Ovary (tissue), 9 donors: ENCODE results near the gene TRIM66. TPM values are rescaled to one million over a fixed set of nuclear protein-coding genes. Genes with fewer than 3 reads are reported as not detected.
A peak's percentile ranks its signal among the peaks of the same experiment; 100 is the strongest.

Experiments
- DNase-seq, 5 donors: peaks; one replicate each; pipeline ENCODE4 v3.0.0-alpha.2; 2019 to 2020
- H3K27ac ChIP-seq, 2 donors: fragments of 200-600 bp; one replicate each; pipeline versions ENCODE4 v1.5.1 to v1.8.0; 2019 to 2022
- H3K27me3 ChIP-seq: fragments of 200-600 bp; one replicate; pipeline ENCODE4 v1.8.0; 2022
- H3K36me3 ChIP-seq: fragments of 200-600 bp; sonication (generic); one replicate; pipeline ENCODE4 v1.5.1; 2019
- H3K4me1 ChIP-seq: one replicate; pipeline ENCODE4 v1.8.1; 2013; ENCODE audit warnings: mild to moderate bottlenecking, moderate library complexity; ENCODE audit not compliant: insufficient read depth
- H3K4me3 ChIP-seq: fragments of 200-600 bp; sonication (generic); one replicate; pipeline ENCODE4 v1.5.1; 2017
- H3K9me3 ChIP-seq, 2 donors: fragments of 200-600 bp in 1 of 2; sonication (generic) in 1 of 2; one replicate each; pipeline versions ENCODE4 v1.5.1 to v1.8.1; 2013 to 2019; ENCODE audit warnings: mild to moderate bottlenecking in 1 of 2, moderate library complexity in 1 of 2
- CTCF ChIP-seq, 3 donors: fragments of 450-650 bp in 2 of 3; fragments of 200-600 bp in 1 of 3; IDR thresholded peaks; one replicate each; pipeline versions ENCODE4 v1.5.1 to v1.8.0; 2016 to 2022; ENCODE audit warnings: antibody characterized with exemption in 3 of 3, mild to moderate bottlenecking in 1 of 3
- EP300 ChIP-seq: sonication (generic); formaldehyde crosslinking; IDR thresholded peaks from one replicate; pipeline ENCODE4 v1.6.1; 2017; ENCODE audit warnings: antibody characterized with exemption
- POLR2A ChIP-seq: fragments of 450-650 bp; IDR thresholded peaks from one replicate; pipeline ENCODE4 v1.6.1; 2017; ENCODE audit warnings: antibody characterized with exemption, mild to moderate bottlenecking, moderate library complexity
- WGBS, 3 donors: extraction: QIAGEN DNeasy Blood & Tissue Kit in 1 of 3; methylation state at CpG; one replicate each; pipeline versions ENCODE4 v1.1.5 to v1.1.7; 2013 to 2017; 5-methylcytosine and 5-hydroxymethylcytosine counted together
- intact Hi-C, 4 donors: fragments of 100-400 bp; cut with DNase I; formaldehyde crosslinking; loops; one replicate each; pipeline versions ENCODE4 v1.11.0 to v1.15.1; 2022 to 2023
- polyA plus RNA-seq, 2 donors: library from polyadenylated mRNA; stranded (reverse); fragments of 200-250 nt in 1 of 2; fragments of 350-450 nt in 1 of 2; fragmentation: Illumina TruSeq in 1 of 2; extraction: RNeasy Lipid Tissue Mini Kit (QIAGEN cat#74804) in 1 of 2; gene quantifications; one replicate each; pipeline ENCODE4 v1.2.3, GENCODE V29; 2013 to 2014
- small RNA-seq: library from RNA; depleted of rRNA; stranded (forward); fragments of <200 nt; gene quantifications from one replicate; pipeline ENCODE3, GENCODE V24; 2016
- total RNA-seq, 7 donors: library from RNA; depleted of rRNA in 2 of 7; stranded (reverse); fragments of >200 nt in 2 of 7; fragmentation: NEBNext Ultra II Directional in 3 of 7; extraction: Animal tissue kit (Norgen Biotek cat#: 25700) in 3 of 7; gene quantifications; one replicate each; pipeline versions ENCODE4 v1.1.0 to v1.2.4, GENCODE V29; 2016 to 2023
- donor health status: DM: no; HTN: no; CAD: no; lungs with moderate emphysema.
- donor health status: DM: no; HTN: no; CAD: no.
- donor health status: Bipolar disorder and iron deficiency.
- donor health status: DM: yes; HTN: yes; CAD: no.
- donor health status: DM: no; HTN: no; CAD: no.
- donor health status: DM: yes; HTN: yes; CAD: no.

Gene TRIM66
- total and polyA plus RNA-seq, 9 donors: 2.3 to 15.4 (median 4.9) TPM

- 32 to 35% (median 34%) methylated on average over 5 of the region's 5 CpGs for WGBS, 3 donors
- Histone ChIP-seq H3K4me3 (no peak overlapping the region), H3K36me3 (no peaks in the 10 kb centered on the region), H3K27ac (no peak overlapping the region), H3K27me3 (no peaks in the 10 kb centered on the region), H3K4me1 (no peaks in the 10 kb centered on the region), H3K9me3 (no peaks in the 10 kb centered on the region)
- no peak for DNase-seq
- intact Hi-C loops: loop anchor here (2.0 to 10.0 kb wide), 4 partner anchors 232 to 344 kb away; no protein-coding TSS in a partner anchor
- peak; percentile 28 to 59 (median 40) for TF ChIP-seq CTCF (IDR thresholded peaks at IDR 0.05)
- no peak for TF ChIP-seq POLR2A
- no peak for TF ChIP-seq EP300
Observed at GRCh38 chr11:8566613-8567210, 115.8 kb downstream of the TRIM66 start.

GRCh38 chr11:8564526-8564925 lies 117.9 kb downstream of the TRIM66 start:
- Histone ChIP-seq H3K4me1 (no peaks in the 10 kb centered on the region), H3K27ac (no peak overlapping the region), H3K4me3 (no peak overlapping the region), H3K9me3 (no peaks in the 10 kb centered on the region), H3K27me3 (no peaks in the 10 kb centered on the region), H3K36me3 (no peaks in the 10 kb centered on the region)
- DNase-seq: no peak
- intact Hi-C loops: loop anchor here in 1 of 4 donors (10.0 kb wide), 1 partner anchor 230 kb away; no protein-coding TSS in a partner anchor
- TF ChIP-seq EP300: no peak
- no peak for TF ChIP-seq CTCF (IDR thresholded peaks at IDR 0.05)
- no peak for TF ChIP-seq POLR2A
- WGBS, 3 donors: 80 to 86% (median 82%) methylated on average over 2 of the region's 2 CpGs

Small RNA genes within 50 kb of the gene (small RNA-seq; reads per million reads assigned to genes)
- not detected for gene SNORA3A
- 1.4 reads per million, percentile 66 among the genes with 10 or more reads in this experiment for gene SNORA3B

Other genes with a start within 250 kb of the TRIM66 start
- 10 to 100 TPM; 19.8 to 50.8 (median 26.3) TPM for gene STK33, start 88.4 kb downstream of the TRIM66 start, total RNA-seq
- gene STK33, start 88.4 kb downstream of the TRIM66 start, polyA plus RNA-seq: 10 to 100 TPM; 11.9 to 15.1 TPM
- gene RPL27A, start 127 bp upstream of the TRIM66 start, total RNA-seq: 1,000 to 10,000 TPM in 6 of 7 donors, 100 to 1,000 TPM in 1; 986 to 2,251 (median 1,304) TPM
- 1,000 to 10,000 TPM; 3,412 to 6,011 TPM for gene RPL27A, start 127 bp upstream of the TRIM66 start, polyA plus RNA-seq
- gene AKIP1, start 228.5 kb upstream of the TRIM66 start, total RNA-seq: 10 to 100 TPM; 12.4 to 26.2 (median 18.8) TPM
- 10 to 100 TPM; 20.8 to 42.3 TPM for gene AKIP1, start 228.5 kb upstream of the TRIM66 start, polyA plus RNA-seq